Peyer's patch (tissue), 4 donors: ENCODE data around the gene ITSN1.

Source experiments
- CTCF ChIP-seq, 6 experiments: fragments of 450-650 bp in 4 of 6; fragments of 200-600 bp in 2 of 6; sonication (generic) in 1 of 6; IDR thresholded peaks; one replicate each; pipeline ENCODE4 v1.5.1; 2017 to 2019; ENCODE audit warnings: antibody characterized with exemption in 6 of 6, mild to moderate bottlenecking in 3 of 6, moderate library complexity in 1 of 6
- POLR2A ChIP-seq, 2 donors: fragments of 450-650 bp; IDR thresholded peaks; one replicate each; pipeline ENCODE4 v1.5.1; 2017; ENCODE audit warnings: antibody characterized with exemption in 2 of 2, mild to moderate bottlenecking in 2 of 2, moderate library complexity in 2 of 2

GRCh38 chr21:33695813-33696212, 53.5 kb downstream of the ITSN1 start:
- no peak for TF ChIP-seq CTCF (IDR thresholded peaks at IDR 0.05)
- no peak for TF ChIP-seq POLR2A (IDR thresholded peaks at IDR 0.05)
